Measurements from ENCODE around the gene KCNN2.

- TF ChIP-seq ATF3 (IDR thresholded peaks at IDR 0.05; ENCODE audit: borderline replicate concordance, extremely low read depth, low read depth, low read length), result no peak
- TF ChIP-seq NRF1 (conservative IDR thresholded peaks at IDR 0.05; ENCODE audit: low read depth, low read length), result no peak
- no peak for TF ChIP-seq CTCF (IDR thresholded peaks at IDR 0.05 in 2 of 3, conservative IDR thresholded peaks at IDR 0.05 in 1 of 3; ENCODE audit: control insufficient read depth in 2 of 3, extremely low read depth in 1 of 3, insufficient read depth in 1 of 3, low read depth in 3 of 3, low read length in 3 of 3)
- TF ChIP-seq POLR2AphosphoS5 (IDR thresholded peaks at IDR 0.05; ENCODE audit: low read length), result no peak
- no peak for TF ChIP-seq NR2C2 (IDR thresholded peaks at IDR 0.05; ENCODE audit: borderline replicate concordance, control insufficient read depth, insufficient read length, low read depth)
- TF ChIP-seq BCLAF1 (IDR thresholded peaks at IDR 0.05), result no peak
These were observed 116.0 kb downstream of the KCNN2 start for GRCh38 chr5:114477816-114478334.
